GM06990 (cell line): Measurements from ENCODE around the gene PHF1.

Experiments used
- DNase-seq: peaks from one replicate; pipeline ENCODE4 v3.0.0-alpha.2; 2011; ENCODE audit not compliant: insufficient read length; ENCODE audit errors: extremely low read depth
- H3K27me3 ChIP-seq: replicated peaks from 2 replicates; pipeline ENCODE4 v1.6.0; 2011; ENCODE audit warnings: low read length; ENCODE audit not compliant: control insufficient read depth, insufficient read depth
- H3K36me3 ChIP-seq: 2 replicates; pipeline ENCODE4 v1.5.1; 2011; ENCODE audit warnings: low read length; ENCODE audit not compliant: control insufficient read depth, insufficient read depth
- H3K4me3 ChIP-seq: replicated peaks from 2 replicates; pipeline ENCODE4 v1.5.1; 2011; ENCODE audit warnings: low read depth, mild to moderate bottlenecking, control low read depth, low read length
- CTCF ChIP-seq: IDR thresholded peaks from 2 replicates; pipeline ENCODE4 v1.5.1; 2011; ENCODE audit warnings: low read length, control low read depth, mild to moderate bottlenecking, inconsistent platforms; ENCODE audit not compliant: insufficient read depth, poor library complexity, severe bottlenecking

The PHF1 gene

DNA sequence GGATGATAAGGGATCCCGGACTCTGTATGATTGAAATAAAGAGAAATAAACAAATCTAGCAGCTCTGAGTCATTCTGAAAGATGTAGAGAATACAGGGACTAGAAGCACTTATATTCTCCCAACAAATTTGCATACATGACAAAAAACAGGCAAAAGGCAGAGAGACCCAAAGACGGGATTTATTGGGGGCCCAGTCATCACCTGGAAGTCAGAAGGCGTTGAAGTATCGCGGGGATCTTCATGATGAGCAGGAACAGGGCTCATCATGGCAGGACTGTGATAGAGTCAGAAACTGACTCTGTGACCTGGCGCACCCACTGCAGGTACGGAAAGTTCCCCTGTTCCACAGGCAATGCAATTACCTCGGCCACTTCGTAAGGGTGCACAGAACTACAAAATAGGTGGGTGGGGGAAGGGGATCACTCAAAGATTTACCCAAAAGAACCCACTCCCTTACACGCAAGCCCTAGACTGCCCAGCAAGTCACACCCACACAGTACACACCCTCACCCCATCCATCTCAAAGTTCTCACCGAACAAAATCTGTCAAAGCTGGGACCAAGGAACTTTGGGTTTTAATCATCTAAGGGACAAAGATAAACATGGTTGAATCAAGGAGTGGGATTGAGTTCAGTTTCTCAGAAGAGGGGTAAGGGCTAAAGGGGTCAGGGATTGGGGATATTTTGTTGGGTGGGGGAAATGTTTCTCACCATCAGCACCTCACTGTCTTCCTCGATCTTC, 5.7 kb downstream of the PHF1 start:
- Histone ChIP-seq H3K4me3 (peak overlapping the region; percentile 81), H3K27me3 (no peaks in the 10 kb centered on the region), H3K36me3 (peaks cover 12% of the 10 kb centered on the region)
- no peak for TF ChIP-seq CTCF
- peak; percentile 72 for DNase-seq

- Histone ChIP-seq H3K27me3 (no peaks in the 10 kb centered on the region), H3K36me3 (peaks cover 12% of the 10 kb centered on the region), H3K4me3 (peak overlapping the region; percentile 81)
- no peak for DNase-seq
- TF ChIP-seq CTCF: no peak
Measured at GRCh38 chr6:33417128-33417902, 6.5 kb downstream of the PHF1 start.

DNA sequence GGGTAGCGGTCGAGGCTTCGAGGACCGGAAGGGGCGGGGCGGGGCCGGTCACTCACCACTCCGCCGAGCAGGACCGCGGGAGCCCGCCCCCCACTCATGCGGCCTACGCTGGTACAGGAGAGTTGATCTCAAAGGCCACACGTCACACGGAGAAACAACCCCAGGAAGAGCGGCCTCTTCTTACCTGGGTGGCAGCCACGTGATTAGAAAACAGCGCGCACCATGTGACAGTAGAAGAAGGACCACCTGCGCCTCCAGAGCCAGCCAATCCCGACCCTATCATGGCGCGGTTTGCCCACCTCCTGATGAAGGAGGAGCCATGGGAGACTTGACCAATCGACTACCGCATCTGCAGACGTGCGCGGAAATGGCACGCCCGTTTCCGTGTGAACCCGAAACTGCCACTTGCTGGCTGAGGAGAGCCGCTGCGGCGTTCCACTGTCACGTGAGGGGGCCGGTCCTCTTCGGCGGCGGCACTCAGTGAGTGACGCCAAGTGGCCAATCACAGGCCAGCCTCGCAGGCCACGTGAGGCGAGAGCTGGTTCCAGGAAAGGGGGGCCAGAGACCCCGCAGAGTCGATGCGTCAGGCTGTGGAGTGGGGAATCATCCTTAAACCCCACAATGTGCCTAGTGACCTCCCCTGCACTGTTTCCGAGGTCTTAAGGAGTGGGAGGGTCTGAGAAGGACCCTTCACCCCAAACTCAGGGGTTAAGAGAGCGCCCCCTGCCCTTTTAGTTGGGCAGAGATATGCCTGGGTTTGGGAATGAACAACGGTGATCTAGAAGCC, 7.3 kb downstream of the PHF1 start, which contains the start of gene CUTA:
TSS of gene CUTA (minus strand) at position 205 of the 787 bp plus-strand sequence. CDS start at position 98, 107 bp downstream.
- Histone ChIP-seq H3K27me3 (no peaks in the 10 kb centered on the region), H3K4me3 (peak within 1 kb of the TSS; percentile 81), H3K36me3 (peaks cover 9% of the 10 kb centered on the region)
- TF ChIP-seq CTCF: peak; percentile 51
- peak; percentile 97 for DNase-seq

DNA sequence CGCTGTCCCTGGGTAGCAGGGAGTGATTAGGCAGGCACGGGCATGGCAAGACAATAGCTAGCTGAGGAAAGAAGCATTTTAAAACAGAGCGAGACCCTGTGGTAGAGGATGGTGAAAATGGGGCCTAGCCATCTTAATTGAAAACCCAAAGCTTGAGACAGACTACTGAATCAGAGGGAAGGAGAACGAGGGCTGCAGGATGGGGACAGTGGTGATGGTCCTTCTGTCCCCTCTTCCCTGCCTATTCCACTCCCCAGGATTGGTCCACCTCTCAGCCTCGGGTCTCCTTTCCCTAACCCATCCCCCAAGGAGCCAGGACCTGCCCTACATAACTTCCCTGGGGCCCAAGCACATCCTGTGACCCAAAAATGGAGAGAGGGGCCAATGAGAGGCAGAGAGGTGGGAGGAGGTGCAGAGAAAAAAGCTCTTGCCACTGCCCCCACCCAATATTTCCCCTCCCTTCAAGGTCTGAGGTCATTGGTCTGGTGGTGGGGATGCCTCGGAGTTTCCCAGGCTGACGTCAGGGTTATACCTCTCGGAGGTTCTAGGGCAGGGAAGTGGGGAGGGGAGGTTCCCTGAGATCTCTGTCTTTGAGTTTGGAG, 8.0 kb downstream of the PHF1 start:
- no peak for DNase-seq
- H3K27me3 ChIP-seq: no peaks in the 10 kb centered on the region
- H3K36me3 ChIP-seq: peaks cover 6% of the 10 kb centered on the region
- peak overlapping the region; percentile 81 for H3K4me3 ChIP-seq
- no peak for TF ChIP-seq CTCF

DNA sequence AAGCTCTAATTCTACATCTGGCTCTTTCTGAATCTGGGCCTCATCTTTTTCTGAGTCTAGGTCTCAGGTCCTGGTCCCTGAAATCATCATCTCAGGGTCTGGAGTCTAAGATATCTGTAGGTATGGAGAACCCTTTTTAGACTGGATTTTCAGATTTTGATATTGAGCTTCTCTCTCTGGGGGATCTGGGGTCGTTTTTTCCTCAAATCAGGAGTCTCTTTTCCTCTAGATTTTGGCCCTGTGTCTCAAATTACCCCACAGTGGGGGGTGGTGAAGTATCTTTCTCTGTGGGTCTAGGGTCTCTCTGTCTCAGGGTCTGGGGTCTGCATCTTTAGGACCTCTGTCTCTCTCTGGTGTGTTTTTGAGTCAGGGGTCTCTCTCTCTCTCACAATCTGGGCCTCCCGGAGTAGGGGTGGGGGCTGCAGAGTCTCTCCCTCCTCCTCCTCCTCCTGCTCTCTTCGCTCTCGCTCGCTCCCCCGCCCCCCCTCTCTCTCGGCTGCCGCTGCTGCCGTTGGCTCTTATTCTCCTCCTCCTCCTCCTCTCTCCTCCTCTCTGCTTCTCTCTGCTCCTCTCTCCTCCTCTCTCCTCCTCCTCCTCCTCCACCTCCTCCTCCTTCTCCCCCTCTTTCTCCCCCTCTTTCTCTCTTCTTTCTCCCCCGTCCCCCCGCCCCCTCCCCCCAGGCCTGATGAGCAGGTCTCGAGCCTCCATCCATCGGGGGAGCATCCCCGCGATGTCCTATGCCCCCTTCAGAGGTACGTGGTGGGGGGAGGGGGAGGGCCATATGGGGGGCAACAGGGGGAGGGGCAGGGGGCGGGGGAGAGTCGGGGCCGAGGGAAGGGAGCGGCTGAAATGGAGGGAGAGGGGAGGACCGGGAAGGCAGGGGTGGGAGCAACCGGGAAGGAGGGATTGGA, 9.0 kb downstream of the PHF1 start, which contains the start of gene SYNGAP1:
TSS of gene SYNGAP1 (plus strand) at position 486 of the 911 bp plus-strand sequence. CDS start at position 686, 200 bp downstream.
- no peaks in the 10 kb centered on the region for H3K27me3 ChIP-seq
- no peak for TF ChIP-seq CTCF
- no peak within 1 kb of the TSS for H3K4me3 ChIP-seq
- no peak for DNase-seq
- peaks cover 3% of the 10 kb centered on the region for H3K36me3 ChIP-seq
